Hepatocyte (in vitro differentiated cells): Measurements from ENCODE around the gene GOLGA6C. TPM values are rescaled to one million over a fixed set of nuclear protein-coding genes. Genes with fewer than 3 reads are reported as not detected.
A peak's percentile ranks its signal among the peaks of the same experiment; 100 is the strongest.
"Not testable (repeated sequence)": the region's sequence is repeated elsewhere in the genome, so short reads cannot be mapped to it uniquely, and the experiment has no call there.

ENCODE experiments used
- DNase-seq: peaks from one replicate; pipeline ENCODE4 v3.0.0-alpha.2; 2016; ENCODE audit warnings: low spot score
- H2AFZ ChIP-seq: fragments of 200-600 bp; sonication (generic); 2 replicates; pipeline ENCODE4 v1.6.0; 2016; ENCODE audit warnings: antibody characterized with exemption, mild to moderate bottlenecking
- H3K27ac ChIP-seq: fragments of 200-600 bp; sonication (generic); 2 replicates; pipeline ENCODE4 v1.5.1; 2016; ENCODE audit warnings: mild to moderate bottlenecking
- H3K27me3 ChIP-seq: fragments of 200-600 bp; sonication (generic); 2 replicates; pipeline ENCODE4 v1.6.1; 2016
- H3K36me3 ChIP-seq: fragments of 200-600 bp; sonication (generic); replicated peaks from 2 replicates; pipeline ENCODE4 v1.5.1; 2016; ENCODE audit warnings: low read depth; ENCODE audit not compliant: insufficient read depth
- H3K4me1 ChIP-seq: fragments of 200-600 bp; sonication (generic); 2 replicates; pipeline ENCODE4 v1.5.1; 2016; ENCODE audit warnings: mild to moderate bottlenecking, moderate library complexity; ENCODE audit not compliant: insufficient read depth
- H3K4me2 ChIP-seq: fragments of 200-600 bp; sonication (generic); 2 replicates; pipeline ENCODE4 v1.6.0; 2016
- H3K4me3 ChIP-seq: fragments of 200-600 bp; sonication (generic); 2 replicates; pipeline ENCODE4 v1.5.1; 2016; ENCODE audit warnings: mild to moderate bottlenecking
- H3K79me2 ChIP-seq: fragments of 200-600 bp; sonication (generic); 2 replicates; pipeline ENCODE4 v1.6.0; 2017; ENCODE audit warnings: mild to moderate bottlenecking
- H3K9me2 ChIP-seq: fragments of 200-600 bp; sonication (generic); replicated peaks from 2 replicates; pipeline ENCODE4 v1.6.0; 2017; ENCODE audit warnings: mild to moderate bottlenecking; ENCODE audit not compliant: insufficient read depth
- H3K9me3 ChIP-seq: fragments of 200-600 bp; sonication (generic); 2 replicates; pipeline ENCODE4 v1.5.1; 2016; ENCODE audit warnings: low read depth, mild to moderate bottlenecking
- H4K20me1 ChIP-seq: fragments of 200-600 bp; sonication (generic); 2 replicates; pipeline ENCODE4 v1.6.0; 2016; ENCODE audit warnings: mild to moderate bottlenecking; ENCODE audit not compliant: insufficient read depth, poor library complexity, severe bottlenecking
- CTCF ChIP-seq: fragments of 200-600 bp; sonication (generic); IDR thresholded peaks from 2 replicates; pipeline ENCODE4 v1.5.1; 2016; ENCODE audit warnings: antibody characterized with exemption, mild to moderate bottlenecking; ENCODE audit not compliant: poor library complexity
- EZH2 ChIP-seq: fragments of 200-600 bp; sonication (generic); IDR thresholded peaks from 2 replicates; pipeline ENCODE4 v1.6.1; 2016; ENCODE audit warnings: antibody characterized with exemption, mild to moderate bottlenecking, borderline replicate concordance
- EZH2phosphoT487 ChIP-seq: fragments of 200-600 bp; sonication (generic); IDR thresholded peaks from one replicate; pipeline ENCODE4 v1.6.1; 2018; ENCODE audit warnings: antibody characterized with exemption, mild to moderate bottlenecking, low read depth, moderate library complexity; ENCODE audit not compliant: unreplicated experiment, severe bottlenecking
- WGBS: methylation state at CpG from one replicate; pipeline ENCODE4 v1.1.6; 2016; ENCODE audit warnings: low lambda C conversion rate; ENCODE audit errors: missing lambda C conversion rate; 5-methylcytosine and 5-hydroxymethylcytosine counted together
- polyA plus RNA-seq: library from polyadenylated mRNA; unstranded; fragments of >200 nt; fragmentation: Nextera tagmentation; extraction: Ambion mirVana; gene quantifications from 2 replicates; pipeline ENCODE4 v1.2.1, GENCODE V29; 2016
- total RNA-seq: library from RNA; depleted of rRNA; stranded (reverse); fragments of >200 nt; gene quantifications from 2 replicates; pipeline ENCODE4 v1.2.3, GENCODE V29; 2014

GOLGA6C gene
- total and polyA plus RNA-seq, 2 experiments from 2014 or later: not detected

GRCh38 chr15:75238150-75238549, 20.0 kb upstream of the GOLGA6C start:
- TF ChIP-seq EZH2: no peak
- TF ChIP-seq EZH2phosphoT487: no peak
- TF ChIP-seq CTCF: no peak
- Histone ChIP-seq H4K20me1 (no peaks in the 10 kb centered on the region), H2AFZ (no peak overlapping the region), H3K27ac (no peak overlapping the region), H3K4me3 (no peak overlapping the region), H3K36me3 (no peaks in the 10 kb centered on the region), H3K9me3 (no peaks in the 10 kb centered on the region), H3K4me2 (no peak overlapping the region), H3K9me2 (no peaks in the 10 kb centered on the region), H3K4me1 (no peaks in the 10 kb centered on the region), H3K27me3 (no peaks in the 10 kb centered on the region), H3K79me2 (no peaks in the 10 kb centered on the region)
- no peak for DNase-seq
- WGBS: 88% methylated on average over 5 of the region's 5 CpGs

- H3K9me2 ChIP-seq, H3K4me1 ChIP-seq, DNase-seq, H3K27ac ChIP-seq, H3K4me2 ChIP-seq, H3K4me3 ChIP-seq, H3K36me3 ChIP-seq, H2AFZ ChIP-seq, H3K27me3 ChIP-seq, H3K9me3 ChIP-seq, H3K79me2 ChIP-seq, H4K20me1 ChIP-seq: not testable (repeated sequence)
- WGBS: 89% methylated on average over 1 of the region's 1 CpG
Measured at GRCh38 chr15:75245741-75246140, 12.4 kb upstream of the GOLGA6C start.

GRCh38 chr15:75248991-75249390, 9.1 kb upstream of the GOLGA6C start:
- H3K36me3 ChIP-seq, H3K79me2 ChIP-seq, H3K9me2 ChIP-seq, H4K20me1 ChIP-seq, H3K27me3 ChIP-seq, H3K4me1 ChIP-seq, H2AFZ ChIP-seq, DNase-seq, H3K4me3 ChIP-seq, H3K9me3 ChIP-seq: not testable (repeated sequence)
- WGBS: 52% methylated on average over 6 of the region's 6 CpGs
- Histone ChIP-seq H3K27ac (peak overlapping the region; percentile 49), H3K4me2 (peak overlapping the region; percentile 38)

- no peak overlapping the region for H3K4me3 ChIP-seq
- H4K20me1 ChIP-seq: no peaks in the 10 kb centered on the region
- H3K79me2 ChIP-seq: no peaks in the 10 kb centered on the region
- no peak overlapping the region for H3K4me2 ChIP-seq
- DNase-seq: no peak
- 64% methylated on average over 4 of the region's 4 CpGs for WGBS
- no peaks in the 10 kb centered on the region for H3K9me3 ChIP-seq
- no peaks in the 10 kb centered on the region for H3K36me3 ChIP-seq
- TF ChIP-seq CTCF (no peak), EZH2 (no peak), EZH2phosphoT487 (no peak)
- no peak overlapping the region for H2AFZ ChIP-seq
- H3K4me1 ChIP-seq: no peaks in the 10 kb centered on the region
- peaks cover 6% of the 10 kb centered on the region for H3K27me3 ChIP-seq
- peak overlapping the region; percentile 31 for H3K27ac ChIP-seq
- H3K9me2 ChIP-seq: no peaks in the 10 kb centered on the region
Measured at GRCh38 chr15:75249726-75250125, 8.4 kb upstream of the GOLGA6C start.

- H3K27me3 ChIP-seq, H3K4me3 ChIP-seq, H3K27ac ChIP-seq: not testable (repeated sequence)
Measured at GRCh38 chr15:75251343-75251742, 6.8 kb upstream of the GOLGA6C start.

GRCh38 chr15:75252285-75252684, 5.8 kb upstream of the GOLGA6C start:
- DNase-seq, H3K27me3 ChIP-seq, H3K9me3 ChIP-seq, H3K9me2 ChIP-seq, H3K4me2 ChIP-seq, H4K20me1 ChIP-seq, H3K36me3 ChIP-seq, H3K4me1 ChIP-seq, H2AFZ ChIP-seq, H3K27ac ChIP-seq, H3K4me3 ChIP-seq, H3K79me2 ChIP-seq: not testable (repeated sequence)
- WGBS: 65% methylated on average over 4 of the region's 4 CpGs

More at GRCh38 chr15:75251343-75251742, 6.8 kb upstream of the GOLGA6C start:
- H3K9me3 ChIP-seq, H3K4me2 ChIP-seq, H3K4me1 ChIP-seq, H3K79me2 ChIP-seq, H4K20me1 ChIP-seq, H3K36me3 ChIP-seq, DNase-seq, H2AFZ ChIP-seq, H3K9me2 ChIP-seq: not testable (repeated sequence)
- WGBS: 77% methylated on average over 4 of the region's 4 CpGs

- H3K27me3 ChIP-seq, H3K4me3 ChIP-seq, H3K36me3 ChIP-seq, H3K9me2 ChIP-seq, H3K4me2 ChIP-seq, H3K27ac ChIP-seq, DNase-seq, H3K4me1 ChIP-seq, H4K20me1 ChIP-seq, H3K79me2 ChIP-seq, H3K9me3 ChIP-seq, H2AFZ ChIP-seq: not testable (repeated sequence)
- whole genome bisulfite sequencing: 83% methylated on average over 8 of the region's 16 CpGs
Measured at GRCh38 chr15:75258620-75259343, 648 bp downstream of the GOLGA6C start.
